GM15510 (cell line): ENCODE results near the gene FEM1C.

ENCODE experiments used
- POLR2A ChIP-seq: IDR thresholded peaks from 3 replicates; pipeline ENCODE4 v1.6.1; 2011; ENCODE audit warnings: borderline replicate concordance; ENCODE audit not compliant: insufficient read length; ENCODE audit errors: extremely low read depth

The FEM1C gene

DNA sequence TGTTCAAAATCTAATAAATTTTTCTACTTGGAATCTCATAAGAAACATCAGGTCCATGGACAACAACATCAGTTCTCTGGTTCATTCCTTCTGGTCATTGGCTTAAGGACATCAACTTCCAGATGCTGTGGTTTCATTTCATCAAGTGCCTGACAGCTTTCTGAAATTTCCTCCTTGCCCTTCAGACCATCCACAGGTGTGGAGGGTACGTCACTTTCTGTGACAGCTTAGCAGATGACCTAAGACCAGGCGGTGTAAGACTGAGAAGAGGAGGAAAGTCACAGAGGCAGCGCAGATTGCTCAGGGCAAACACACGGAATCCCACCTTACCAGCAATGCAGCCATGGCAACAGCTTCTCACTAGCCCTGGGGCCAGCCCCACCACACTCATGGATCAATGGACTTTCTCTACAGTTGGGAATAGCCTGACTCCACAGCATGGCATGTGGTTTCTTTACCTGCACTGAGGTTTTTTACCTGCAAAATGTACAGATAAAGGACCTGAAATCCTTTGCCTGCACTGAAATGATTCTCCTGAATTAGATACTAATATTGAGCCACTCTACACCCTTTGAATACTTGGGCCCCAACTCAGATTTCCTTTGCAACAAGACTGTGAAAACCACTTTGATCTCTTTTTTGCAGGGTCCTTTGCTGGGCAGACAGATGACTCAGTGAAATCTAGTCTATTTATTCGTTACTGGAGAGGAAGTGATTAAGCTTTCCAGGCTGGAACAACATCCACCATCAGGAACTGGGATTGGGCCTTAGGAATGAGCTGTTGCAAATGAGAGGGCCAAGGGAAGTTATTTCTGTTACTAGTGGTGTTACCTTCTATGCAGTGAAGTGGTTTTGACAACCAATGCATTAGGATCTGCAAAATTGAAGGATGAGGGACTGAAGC lies 30.8 kb upstream of the FEM1C start:
- no peak for TF ChIP-seq POLR2A

DNA sequence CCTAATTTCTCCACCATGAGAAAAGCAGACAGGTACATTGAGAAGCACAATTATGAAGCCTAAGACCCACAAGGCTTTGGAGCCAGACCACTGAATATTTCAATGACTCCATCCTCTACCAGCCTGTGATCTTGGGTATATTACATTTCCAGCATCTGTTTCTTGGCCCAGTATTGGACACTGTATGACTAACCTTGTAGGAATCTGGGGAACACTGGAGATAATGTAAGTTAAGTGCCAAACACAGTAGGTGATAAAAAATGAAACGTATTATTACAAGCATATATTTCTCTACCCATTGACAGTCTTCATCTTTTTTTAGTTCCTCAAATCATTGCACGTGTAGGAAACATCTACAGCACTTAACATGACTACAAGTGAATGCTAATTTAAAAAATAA lies 28.6 kb upstream of the FEM1C start:
- TF ChIP-seq POLR2A = no peak

DNA sequence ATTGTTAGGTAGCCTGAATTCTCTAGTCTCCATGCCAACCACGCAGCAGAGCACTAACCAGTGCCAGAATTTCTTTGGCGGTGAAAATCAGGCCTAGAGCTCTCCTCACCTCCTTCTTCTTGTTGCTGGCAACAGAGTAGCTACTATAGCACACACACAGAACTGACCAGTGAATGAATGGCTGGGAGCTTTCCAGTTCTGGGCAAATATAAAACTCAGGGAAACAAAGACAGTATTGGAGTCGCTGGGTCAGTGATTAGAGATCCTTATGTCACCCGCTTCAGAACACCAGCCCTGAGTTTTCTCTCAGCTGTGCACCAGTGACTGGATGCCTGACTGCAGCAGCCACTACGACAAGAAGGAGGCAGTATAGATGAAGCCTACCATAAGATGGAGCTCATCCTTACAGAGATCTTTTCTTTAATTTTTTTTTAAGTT lies 26.9 kb upstream of the FEM1C start:
- TF ChIP-seq POLR2A = no peak

DNA sequence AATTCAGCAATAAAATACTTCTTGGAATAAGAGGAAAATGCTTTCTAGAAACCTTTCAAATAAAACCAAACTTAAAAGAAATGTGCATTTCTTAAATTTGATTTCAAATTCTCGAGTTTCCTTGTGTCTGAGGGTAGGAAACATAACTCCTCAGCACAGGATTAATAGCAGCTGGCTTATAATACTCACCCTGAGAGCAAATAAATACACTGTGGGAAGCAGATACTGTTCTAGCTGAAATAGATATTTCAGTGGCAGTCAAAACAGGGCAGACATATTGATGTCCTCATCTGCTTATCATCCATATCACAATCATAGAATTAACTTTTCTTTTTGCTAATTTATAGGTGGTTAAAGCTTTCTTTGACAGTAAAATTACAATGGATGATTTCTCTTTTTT lies 24.1 kb upstream of the FEM1C start:
- no peak for TF ChIP-seq POLR2A

DNA sequence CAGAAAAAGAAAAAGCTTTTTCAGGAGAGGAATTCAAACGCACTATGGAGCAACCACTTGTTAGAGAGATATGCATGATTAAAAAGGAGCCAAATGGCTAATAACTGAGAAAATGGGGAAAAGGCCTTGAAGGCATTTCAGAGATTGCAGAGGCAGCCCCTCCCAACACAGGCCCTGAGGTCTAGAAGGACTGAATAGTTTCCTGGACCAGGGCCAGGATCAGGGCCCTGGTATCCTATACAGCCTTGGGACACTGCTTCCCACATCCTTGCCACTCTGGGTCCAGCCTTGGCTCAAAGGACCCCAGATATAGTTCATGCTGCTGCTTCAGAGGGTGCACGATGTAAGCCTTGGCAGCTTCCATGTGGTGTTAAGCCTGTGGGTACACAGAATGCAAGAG lies 20.7 kb upstream of the FEM1C start:
- no peak for TF ChIP-seq POLR2A

DNA sequence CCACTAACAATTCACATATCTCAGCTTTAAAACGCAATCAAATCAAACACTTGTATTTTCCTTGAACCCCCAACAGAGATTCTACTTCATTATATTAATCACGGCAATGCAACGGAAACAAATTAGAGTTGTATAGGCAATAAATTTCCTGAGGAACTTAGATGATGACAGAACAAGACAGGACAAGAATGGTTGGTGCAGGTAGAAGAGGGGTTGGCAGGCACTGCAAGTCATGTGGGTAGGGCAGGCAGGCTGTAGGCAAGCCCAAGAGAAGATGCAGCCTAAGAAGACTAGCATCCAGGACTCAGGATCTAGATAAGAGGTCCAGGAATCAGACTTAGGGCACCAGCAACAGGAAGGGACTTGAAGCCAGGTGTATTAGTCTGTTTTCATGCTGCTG lies 16.6 kb upstream of the FEM1C start:
- no peak for TF ChIP-seq POLR2A

DNA sequence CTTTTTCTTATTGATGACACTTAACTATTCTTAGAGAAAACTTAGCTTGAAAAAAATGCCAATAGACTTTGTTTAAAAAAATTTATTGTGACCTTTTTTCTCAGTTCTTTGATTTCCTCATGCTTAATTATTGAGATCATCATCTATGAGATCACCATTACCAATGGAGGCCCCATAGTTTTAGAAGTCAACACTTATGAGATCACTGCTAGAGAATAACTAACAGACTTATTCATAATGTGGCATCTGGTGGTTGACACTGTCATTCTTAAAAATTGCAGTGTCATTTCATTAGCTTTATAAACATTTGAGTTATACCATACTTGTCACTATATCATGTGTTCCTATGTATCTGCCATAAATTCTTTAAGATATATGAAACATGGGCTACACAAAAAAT lies 14.9 kb upstream of the FEM1C start:
- no peak for TF ChIP-seq POLR2A

DNA sequence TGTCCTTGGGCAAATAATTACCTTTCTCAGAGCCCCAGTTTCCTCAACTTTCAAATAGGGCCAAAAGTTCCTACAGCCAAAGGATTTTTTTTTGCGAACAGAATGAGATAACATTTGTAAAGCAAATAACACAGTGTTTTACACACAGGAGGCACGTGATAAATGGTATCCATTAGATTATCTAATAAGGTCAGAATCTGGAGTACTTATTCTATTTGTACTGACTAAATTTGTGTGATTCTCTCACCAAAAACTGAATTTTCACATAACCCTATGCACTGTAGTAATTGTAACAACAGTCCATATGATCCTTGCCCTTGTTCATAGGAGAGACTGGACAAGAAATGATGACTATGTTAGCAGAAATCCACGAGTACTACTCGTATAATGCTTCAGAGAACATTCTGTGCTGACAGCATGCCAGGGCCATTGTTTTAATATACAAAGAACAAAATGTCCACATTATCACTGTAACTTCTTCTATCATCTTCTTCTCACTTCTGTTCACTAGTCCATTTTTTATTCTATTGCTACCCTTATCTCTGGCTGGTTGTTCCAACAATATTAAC lies 13.9 kb upstream of the FEM1C start:
- TF ChIP-seq POLR2A = no peak

DNA sequence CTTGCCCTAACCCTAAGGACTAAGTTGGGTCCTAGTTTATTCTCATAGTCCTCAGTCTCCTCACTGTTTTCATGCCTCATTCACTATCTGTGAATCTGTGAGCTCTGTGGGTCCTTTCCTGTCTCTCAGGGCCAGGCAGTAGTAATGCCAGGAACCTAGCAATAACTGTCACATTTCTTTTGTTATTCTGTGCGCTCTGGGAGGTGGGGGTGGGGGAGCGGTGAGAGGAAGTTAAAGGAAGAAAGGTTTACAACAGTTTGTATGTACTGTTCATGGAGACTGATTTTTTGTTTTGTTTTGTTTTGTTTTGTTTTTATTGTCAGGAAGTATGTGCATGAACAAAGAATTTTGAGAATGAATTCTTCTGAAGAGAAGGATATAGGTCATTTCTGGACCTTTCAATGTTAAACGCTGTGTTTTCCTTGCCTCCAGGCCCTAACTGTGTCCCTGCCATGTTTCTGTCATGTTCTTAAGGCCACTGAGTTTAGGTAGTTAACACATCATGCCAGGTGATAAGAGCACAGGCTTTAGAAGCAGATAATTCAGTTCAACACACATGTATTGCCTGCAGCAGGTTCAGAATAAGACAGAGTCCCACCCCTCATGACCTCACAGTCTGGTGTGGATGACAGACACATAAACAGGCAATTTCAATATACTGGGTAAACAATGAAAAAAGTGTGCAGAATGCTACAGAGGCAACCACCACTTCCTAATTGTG lies 13.3 kb upstream of the FEM1C start:
- no peak for TF ChIP-seq POLR2A

DNA sequence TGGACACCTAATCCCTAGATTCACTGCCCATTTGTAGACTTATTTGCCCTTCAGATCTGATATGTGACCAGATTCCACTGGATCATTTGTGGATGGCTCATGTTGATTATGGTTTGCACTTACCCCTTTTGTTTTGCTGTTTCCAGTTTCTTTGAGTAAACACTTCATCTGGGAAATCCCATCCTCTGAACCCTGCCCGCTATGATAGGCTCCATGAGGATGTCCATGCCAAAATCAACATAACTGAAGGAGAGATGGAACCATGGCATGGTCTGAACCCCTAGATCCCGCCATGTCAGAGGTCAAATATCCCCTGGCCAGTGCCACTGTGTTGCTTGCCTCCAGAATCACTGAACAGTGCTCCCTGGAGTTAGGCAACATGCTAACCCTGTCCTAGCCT lies 11.7 kb upstream of the FEM1C start:
- no peak for TF ChIP-seq POLR2A

DNA sequence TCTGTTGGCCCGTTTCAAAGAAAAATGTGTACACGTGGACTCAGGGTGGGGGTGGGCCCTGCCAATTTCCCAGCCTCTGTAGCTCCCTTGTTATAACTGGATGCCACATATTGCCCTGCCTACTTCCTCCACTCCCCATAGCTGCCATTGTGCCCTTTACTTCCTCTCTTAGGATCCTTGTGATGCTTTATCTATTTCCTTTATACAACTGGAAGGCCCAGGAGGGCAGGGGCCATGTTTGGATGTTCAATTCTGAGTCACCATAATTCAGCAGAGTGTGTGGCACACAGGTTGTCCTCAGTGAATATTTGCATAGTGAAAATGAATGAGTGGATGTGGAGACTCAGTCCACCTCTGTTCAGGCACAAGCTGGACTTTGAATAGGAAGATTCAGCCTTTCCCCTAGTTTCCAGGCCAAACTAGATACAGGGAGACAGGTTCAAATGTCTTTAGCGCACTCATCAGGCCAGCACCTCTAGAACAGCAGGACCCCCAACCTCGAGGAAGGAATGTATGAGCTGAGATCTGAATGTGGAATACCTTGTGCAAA lies 10.6 kb upstream of the FEM1C start:
- TF ChIP-seq POLR2A = no peak

DNA sequence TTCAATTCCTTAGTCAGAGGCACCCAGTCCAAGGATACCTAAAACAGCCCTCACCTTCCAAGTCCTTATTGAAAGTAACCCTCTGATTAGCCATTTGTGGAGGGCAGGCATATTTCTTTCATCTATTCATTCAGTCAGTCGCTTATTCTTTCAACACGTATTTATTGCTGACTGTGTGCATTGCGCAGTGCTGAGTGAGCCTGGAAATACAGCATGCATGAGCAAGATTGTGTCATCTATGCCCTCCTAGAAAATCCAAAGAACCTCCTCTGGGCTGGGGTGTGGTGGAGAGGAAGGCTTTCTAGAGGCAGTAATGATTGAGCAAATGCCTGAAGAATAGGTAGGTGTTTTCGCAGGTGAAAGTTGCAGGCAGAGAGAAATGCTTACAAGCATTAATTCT lies 8.5 kb upstream of the FEM1C start:
- TF ChIP-seq POLR2A = no peak

DNA sequence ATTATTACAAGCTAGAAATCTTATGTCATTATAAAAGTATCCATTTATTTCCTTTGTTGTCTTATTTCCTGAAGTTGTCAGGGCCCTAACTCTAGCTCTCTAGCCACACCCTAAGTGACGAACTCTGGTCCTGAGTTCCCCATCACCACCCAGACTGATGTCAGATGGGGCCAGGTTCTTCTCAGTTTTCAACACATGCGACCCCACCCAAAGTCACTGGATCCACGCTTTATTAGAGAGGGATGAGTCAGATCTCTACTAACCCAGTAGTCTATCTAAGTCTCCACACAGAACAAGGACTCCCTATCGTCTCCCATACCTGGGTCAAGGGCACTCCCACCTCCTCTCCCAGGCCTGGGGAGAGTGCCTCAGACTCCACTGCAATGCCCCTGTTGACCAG lies 6.8 kb upstream of the FEM1C start:
- no peak for TF ChIP-seq POLR2A

DNA sequence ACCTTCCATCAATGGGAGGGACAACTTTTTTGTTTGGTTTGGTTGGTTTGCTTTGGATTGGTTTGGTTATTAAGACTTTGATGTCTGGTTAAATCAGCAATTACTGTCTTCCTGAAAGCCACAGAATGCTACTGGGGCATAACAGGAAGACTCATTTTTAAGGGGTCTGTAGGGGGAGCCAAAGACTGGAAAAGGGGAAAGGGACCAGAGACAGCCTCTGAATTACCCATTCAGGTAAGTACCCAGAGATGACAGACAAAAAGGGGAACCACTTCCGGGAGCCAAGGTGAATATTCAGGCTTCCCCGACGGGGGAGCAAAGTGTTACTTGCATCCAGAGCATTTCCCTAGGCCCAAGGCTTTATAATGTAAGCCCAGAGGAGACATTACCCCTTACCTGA lies 4.6 kb upstream of the FEM1C start:
- no peak for TF ChIP-seq POLR2A

DNA sequence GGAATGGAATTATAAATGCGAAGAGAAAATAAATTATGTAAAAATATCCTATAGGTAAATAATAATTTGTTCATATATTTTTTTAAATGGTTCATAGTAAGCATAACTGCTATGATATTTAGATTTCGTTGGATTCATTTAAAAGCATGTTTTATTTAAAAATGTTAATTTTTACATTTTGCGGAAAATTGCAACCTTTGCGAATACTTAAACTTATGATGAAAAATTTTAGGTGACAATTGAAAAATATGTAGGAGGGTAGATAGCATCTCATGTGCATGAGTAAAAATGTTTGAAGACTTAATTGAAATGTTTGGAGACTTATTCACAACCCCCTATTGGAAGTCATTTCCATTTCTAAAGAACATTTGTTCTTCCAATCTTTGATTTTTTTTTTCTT lies 4.1 kb upstream of the FEM1C start:
- no peak for TF ChIP-seq POLR2A
